ENCODE results near the gene FKBP3. TPM values are rescaled to one million over a fixed set of nuclear protein-coding genes. Genes with fewer than 3 reads are reported as not detected.
A peak's percentile ranks its signal among the peaks of the same experiment; 100 is the strongest.

The FKBP3 gene
- total RNA-seq (100 to 1,000 TPM in 7 of 10 donors, 10 to 100 TPM in 3; 83.9 to 128 (median 105) TPM), polyA plus RNA-seq (100 to 1,000 TPM in 1 of 2 donors, 10 to 100 TPM in 1; 84.4 to 184 TPM)
- long read RNA-seq, donor 1, transcript FKBP3-202 (7 exons, 1,346 nt) = major isoform, 62 of 86 reads
- long read RNA-seq, donor 1, partial matches to known transcripts = 20 of 86 reads
- long read RNA-seq, donor 1, other reads (novel, unspliced or antisense) = 4 of 86 reads
- long read RNA-seq, donor 2, transcript FKBP3-202 (7 exons, 1,346 nt) = major isoform, 54 of 71 reads
- long read RNA-seq, donor 2, partial matches to known transcripts = 13 of 71 reads
- long read RNA-seq, donor 2, other reads (novel, unspliced or antisense) = 4 of 71 reads
- long read RNA-seq, donor 3, transcript FKBP3-202 (7 exons, 1,346 nt) = major isoform, 33 of 34 reads
- long read RNA-seq, donor 3, partial matches to known transcripts = 1 of 34 reads
- long read RNA-seq, donor 3, other reads (novel, unspliced or antisense) = 0 of 34 reads

DNA sequence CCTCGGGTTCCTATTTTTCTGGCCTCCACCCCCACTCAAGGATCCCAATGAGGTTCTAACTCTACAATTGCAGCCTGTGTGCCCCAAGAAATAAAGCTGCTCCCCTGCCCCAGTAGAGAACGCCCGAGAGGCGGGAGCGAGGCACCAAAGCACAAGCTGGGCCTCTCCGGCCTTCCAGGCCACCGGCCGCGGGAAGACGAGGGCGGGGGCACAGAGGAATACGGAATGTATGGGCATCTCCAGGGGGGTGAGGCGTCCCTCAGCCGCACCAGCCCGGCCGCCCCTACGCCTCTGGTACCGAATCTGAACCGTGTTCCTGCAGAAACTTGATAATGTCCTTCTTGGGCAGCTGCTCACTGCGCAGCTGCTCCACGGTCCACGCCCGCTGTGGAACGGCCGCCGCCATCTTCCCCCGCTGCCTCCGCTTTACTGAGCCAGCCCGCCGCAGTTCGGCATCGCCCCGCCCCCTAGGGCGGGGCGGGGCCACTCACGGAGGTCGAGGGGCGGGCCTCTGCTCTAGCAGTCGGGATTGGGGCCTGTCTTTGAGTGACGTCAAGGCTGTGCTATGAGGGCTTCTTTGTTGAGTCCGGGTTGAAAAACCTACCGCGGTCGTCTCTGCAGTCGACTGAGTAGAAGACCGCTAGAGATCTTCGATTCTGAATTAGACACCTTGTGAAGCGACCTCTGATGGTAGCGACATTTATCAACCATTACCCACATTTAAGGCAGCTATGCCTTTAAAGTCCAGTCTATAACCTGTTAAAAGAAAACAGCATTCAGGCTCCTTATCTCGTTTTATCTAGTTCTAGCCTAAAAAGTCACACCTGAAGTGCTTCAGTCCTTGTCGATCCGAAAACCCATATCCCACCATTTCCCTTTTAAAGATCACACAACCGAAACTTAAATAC is at the start of gene FKBP3:
TSS of gene FKBP3 (minus strand) at position 431 of the 908 bp plus-strand sequence. CDS start at position 406, 25 bp downstream.
- H3K4me1 ChIP-seq = peaks cover 0 to 66% (median 43%) of the 10 kb centered on the region in 9 donors

DNA sequence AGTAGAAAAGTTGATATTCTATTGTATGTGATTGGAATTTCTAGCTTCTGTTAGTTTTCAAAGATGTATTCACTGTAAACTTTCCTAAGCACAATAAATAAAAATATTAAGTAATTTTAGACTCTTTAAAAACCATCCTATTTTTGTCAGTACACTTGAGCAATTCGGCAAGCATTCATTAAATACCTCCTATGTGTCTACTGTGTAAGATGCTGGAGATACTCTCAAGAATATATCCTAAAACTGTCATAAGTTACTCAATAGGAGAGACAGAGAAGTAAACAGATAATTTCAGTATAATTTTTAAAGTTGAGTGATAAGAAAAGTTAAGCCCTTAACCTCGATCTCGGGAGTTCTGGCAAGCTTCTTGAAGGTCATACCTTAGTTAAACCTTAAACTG is 47.5 kb upstream of the FKBP3 start:
- intact Hi-C loops (cut with DNase I) = no loop called here
- WGBS, 2 donors = 73 to 74% methylated on average over 3 of the region's 3 CpGs
- Histone ChIP-seq H3K27ac (no peak overlapping the region), H3K4me1 (no peaks in the 10 kb centered on the region), H3K36me3 (peaks cover 0 to 20% (median 0%) of the 10 kb centered on the region in 9 donors), H3K4me3 (no peak overlapping the region), H3K9me3 (no peaks in the 10 kb centered on the region), H3K27me3 (no peaks in the 10 kb centered on the region)
- TF ChIP-seq, protein P1, sequence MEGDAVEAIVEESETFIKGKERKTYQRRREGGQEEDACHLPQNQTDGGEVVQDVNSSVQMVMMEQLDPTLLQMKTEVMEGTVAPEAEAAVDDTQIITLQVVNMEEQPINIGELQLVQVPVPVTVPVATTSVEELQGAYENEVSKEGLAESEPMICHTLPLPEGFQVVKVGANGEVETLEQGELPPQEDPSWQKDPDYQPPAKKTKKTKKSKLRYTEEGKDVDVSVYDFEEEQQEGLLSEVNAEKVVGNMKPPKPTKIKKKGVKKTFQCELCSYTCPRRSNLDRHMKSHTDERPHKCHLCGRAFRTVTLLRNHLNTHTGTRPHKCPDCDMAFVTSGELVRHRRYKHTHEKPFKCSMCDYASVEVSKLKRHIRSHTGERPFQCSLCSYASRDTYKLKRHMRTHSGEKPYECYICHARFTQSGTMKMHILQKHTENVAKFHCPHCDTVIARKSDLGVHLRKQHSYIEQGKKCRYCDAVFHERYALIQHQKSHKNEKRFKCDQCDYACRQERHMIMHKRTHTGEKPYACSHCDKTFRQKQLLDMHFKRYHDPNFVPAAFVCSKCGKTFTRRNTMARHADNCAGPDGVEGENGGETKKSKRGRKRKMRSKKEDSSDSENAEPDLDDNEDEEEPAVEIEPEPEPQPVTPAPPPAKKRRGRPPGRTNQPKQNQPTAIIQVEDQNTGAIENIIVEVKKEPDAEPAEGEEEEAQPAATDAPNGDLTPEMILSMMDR (IDR thresholded peaks at IDR 0.05) = no peak
- DNase-seq (no peak), ATAC-seq (no peak)

More for the DNA sequence above, at the start of gene FKBP3:
- Histone ChIP-seq H3K9me3 (no peaks in the 10 kb centered on the region), H3K27me3 (no peaks in the 10 kb centered on the region), H3K27ac (peak within 1 kb of the TSS; percentile 69 to 94 (median 92)), H3K4me3 (peak within 1 kb of the TSS; percentile 56 to 85 (median 71)), H3K36me3 (peaks cover 0 to 7% (median 0%) of the 10 kb centered on the region in 9 donors)
- ATAC-seq = peak; percentile 98 to 99 (median 99)
- intact Hi-C loops (cut with DNase I) = loop anchor here in 8 of 10 donors (1.0 to 10.0 kb wide), 17 partner anchors 37 to 237 kb away; partner anchors contain the start of genes MIS18BP1 (in 7 of the 8), PRPF39 (in 3 of the 8), TOGARAM1 (in 3 of the 8) and KLHL28 (in 2 of the 8)
- TF ChIP-seq, protein P1 (IDR thresholded peaks at IDR 0.05) = peak in 4 of 9 donors; percentile 13 to 41 (median 40)
- WGBS, 2 donors = 0 to 1% methylated on average over 53 of the region's 53 CpGs
- peak; percentile 94 to 98 for DNase-seq

DNA sequence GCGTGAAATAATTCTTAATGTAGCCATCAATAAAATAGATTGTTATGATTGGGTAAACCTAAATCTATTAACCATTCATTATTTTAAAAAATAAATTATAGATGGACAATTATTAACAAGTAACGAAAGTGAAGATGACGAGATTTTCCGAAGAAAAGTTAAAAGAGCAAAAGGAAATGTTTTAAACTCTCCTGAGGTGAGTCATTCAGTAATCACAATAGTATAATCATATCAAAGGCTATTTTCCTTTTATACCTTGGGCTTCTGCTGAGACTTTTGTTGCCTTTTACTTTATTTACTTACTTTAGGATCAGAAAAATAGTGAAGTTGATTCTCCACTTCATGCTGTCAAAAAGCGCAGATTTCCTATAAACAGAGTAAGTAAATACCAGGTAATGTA is 47.0 kb upstream of the FKBP3 start:
- H3K4me1 ChIP-seq = no peaks in the 10 kb centered on the region
- DNase-seq (no peak), ATAC-seq (no peak)
- WGBS, 2 donors = 94 to 95% methylated on average over 5 of the region's 5 CpGs
- no peak overlapping the region for H3K27ac ChIP-seq
- no peaks in the 10 kb centered on the region for H3K9me3 ChIP-seq
- intact Hi-C loops (cut with DNase I) = no loop called here
- no peak overlapping the region for H3K4me3 ChIP-seq
- TF ChIP-seq, protein P1 (IDR thresholded peaks at IDR 0.05) = no peak
- H3K36me3 ChIP-seq = peaks cover 0 to 20% (median 0%) of the 10 kb centered on the region in 9 donors
- no peaks in the 10 kb centered on the region for H3K27me3 ChIP-seq

DNA sequence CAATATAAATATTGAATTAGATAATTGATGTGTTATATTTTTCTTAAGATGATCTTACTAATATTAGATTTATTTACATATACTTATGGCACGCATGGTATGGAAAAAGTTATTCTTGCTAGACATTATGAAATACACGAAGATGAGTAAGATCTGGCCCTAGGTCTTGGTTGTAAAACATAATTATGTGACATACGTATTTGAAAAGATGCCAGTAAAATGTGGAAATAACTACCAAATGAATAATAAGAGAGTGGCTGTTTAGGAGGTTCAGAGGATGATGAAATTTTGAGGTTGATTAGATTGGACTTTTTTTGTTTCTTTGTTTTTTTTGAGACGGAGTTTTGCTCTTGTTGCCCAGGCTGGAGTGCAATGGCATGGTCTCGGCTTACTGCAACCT is 42.8 kb upstream of the FKBP3 start:
- DNase-seq (no peak), ATAC-seq (no peak)
- WGBS, 2 donors = 89 to 91% methylated on average over 5 of the region's 5 CpGs
- Histone ChIP-seq H3K9me3 (no peaks in the 10 kb centered on the region), H3K27me3 (no peaks in the 10 kb centered on the region), H3K36me3 (peaks cover 0 to 36% (median 0%) of the 10 kb centered on the region in 9 donors), H3K27ac (no peak overlapping the region), H3K4me1 (no peaks in the 10 kb centered on the region), H3K4me3 (no peak overlapping the region)
- intact Hi-C loops (cut with DNase I) = no loop called here
- TF ChIP-seq, protein P1 (IDR thresholded peaks at IDR 0.05) = no peak

Measured in heart right ventricle (tissue), 16 donors.